Measurements from ENCODE around the gene TGFB2. TPM values are rescaled to one million over a fixed set of nuclear protein-coding genes. Genes with fewer than 3 reads are reported as not detected.
A peak's percentile ranks its signal among the peaks of the same experiment; 100 is the strongest.

The TGFB2 gene
- total RNA-seq, 1 experiment from 2014 or later, result 37.6 TPM

DNA sequence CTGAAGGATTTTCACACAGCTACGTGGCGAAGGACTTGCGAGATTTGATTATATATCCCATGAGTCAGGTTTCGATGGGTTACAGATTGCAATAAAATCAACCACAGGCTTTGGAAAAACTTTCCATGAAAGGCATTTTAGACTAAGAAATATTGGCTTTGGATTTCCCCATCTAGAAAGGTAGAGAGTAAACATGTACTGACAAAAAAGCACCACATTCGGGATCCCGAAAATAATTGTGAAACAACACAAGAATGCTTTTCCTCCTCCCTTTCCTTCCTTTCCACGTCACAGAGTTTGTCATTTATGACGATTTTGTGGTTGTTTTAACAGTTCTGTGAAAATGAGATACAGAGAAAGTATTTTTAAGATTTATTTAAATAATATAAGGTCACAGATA, 38.5 kb downstream of the TGFB2 start:
- Mint-ChIP-seq H3K27me3 (ENCODE audit: unreplicated experiment) (no peaks in the 10 kb centered on the region), H3K27ac (ENCODE audit: unreplicated experiment) (no peak overlapping the region), H3K4me3 (ENCODE audit: low read depth, unreplicated experiment) (no peak overlapping the region), H3K9me3 (ENCODE audit: low read depth, unreplicated experiment) (no peaks in the 10 kb centered on the region), H3K4me1 (ENCODE audit: low read depth, unreplicated experiment) (peaks cover 65% of the 10 kb centered on the region), H3K36me3 (ENCODE audit: insufficient read depth, unreplicated experiment) (peaks cover 18% of the 10 kb centered on the region)
- intact Hi-C loops (cut with micrococcal nuclease; ENCODE audit: unreplicated experiment), result no loop called here
- no TSS peak for BruUV-seq (replicated peaks)
- DNase-seq, result no peak
- CTCF ChIA-PET, result interaction anchor here (0.6 kb wide), 1 partner anchor 492 kb away, joined by 9 read pairs; no protein-coding TSS in a partner anchor
- TF ChIP-seq, protein P1, sequence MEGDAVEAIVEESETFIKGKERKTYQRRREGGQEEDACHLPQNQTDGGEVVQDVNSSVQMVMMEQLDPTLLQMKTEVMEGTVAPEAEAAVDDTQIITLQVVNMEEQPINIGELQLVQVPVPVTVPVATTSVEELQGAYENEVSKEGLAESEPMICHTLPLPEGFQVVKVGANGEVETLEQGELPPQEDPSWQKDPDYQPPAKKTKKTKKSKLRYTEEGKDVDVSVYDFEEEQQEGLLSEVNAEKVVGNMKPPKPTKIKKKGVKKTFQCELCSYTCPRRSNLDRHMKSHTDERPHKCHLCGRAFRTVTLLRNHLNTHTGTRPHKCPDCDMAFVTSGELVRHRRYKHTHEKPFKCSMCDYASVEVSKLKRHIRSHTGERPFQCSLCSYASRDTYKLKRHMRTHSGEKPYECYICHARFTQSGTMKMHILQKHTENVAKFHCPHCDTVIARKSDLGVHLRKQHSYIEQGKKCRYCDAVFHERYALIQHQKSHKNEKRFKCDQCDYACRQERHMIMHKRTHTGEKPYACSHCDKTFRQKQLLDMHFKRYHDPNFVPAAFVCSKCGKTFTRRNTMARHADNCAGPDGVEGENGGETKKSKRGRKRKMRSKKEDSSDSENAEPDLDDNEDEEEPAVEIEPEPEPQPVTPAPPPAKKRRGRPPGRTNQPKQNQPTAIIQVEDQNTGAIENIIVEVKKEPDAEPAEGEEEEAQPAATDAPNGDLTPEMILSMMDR (IDR thresholded peaks at IDR 0.05; ENCODE audit: unreplicated experiment), result no peak

DNA sequence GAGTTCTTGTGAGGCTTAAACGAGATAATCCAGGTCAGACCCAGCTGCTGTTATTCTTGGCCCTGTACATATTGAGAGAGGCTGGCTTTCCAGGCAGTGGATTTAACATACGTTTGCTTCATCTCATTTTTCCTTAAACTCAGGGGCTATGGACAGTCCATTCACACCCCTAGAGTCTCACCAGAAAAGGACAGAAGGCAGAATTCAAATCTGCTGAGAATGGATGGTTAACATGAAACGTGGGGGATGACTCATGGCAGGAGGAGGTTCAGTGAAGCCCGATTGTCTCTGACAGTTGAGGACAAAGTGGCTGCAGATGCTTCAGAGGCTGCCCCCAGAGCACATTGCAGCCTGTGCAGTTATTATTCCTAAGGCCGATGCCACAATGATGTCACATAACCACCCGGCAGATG, 39.5 kb downstream of the TGFB2 start:
- CTCF ChIA-PET, result interaction anchor here (0.6 kb wide), 1 partner anchor 492 kb away, joined by 9 read pairs; no protein-coding TSS in a partner anchor
- no TSS peak for BruUV-seq (replicated peaks)
- H3K9me3 Mint-ChIP-seq (ENCODE audit: low read depth, unreplicated experiment), result no peaks in the 10 kb centered on the region
- TF ChIP-seq, protein P1 (IDR thresholded peaks at IDR 0.05; ENCODE audit: unreplicated experiment), result no peak
- intact Hi-C loops (cut with micrococcal nuclease; ENCODE audit: unreplicated experiment), result no loop called here
- peaks cover 60% of the 10 kb centered on the region for H3K4me1 Mint-ChIP-seq (ENCODE audit: low read depth, unreplicated experiment)
- H3K4me3 Mint-ChIP-seq (ENCODE audit: low read depth, unreplicated experiment), result no peak overlapping the region
- peaks cover 12% of the 10 kb centered on the region for H3K36me3 Mint-ChIP-seq (ENCODE audit: insufficient read depth, unreplicated experiment)
- H3K27me3 Mint-ChIP-seq (ENCODE audit: unreplicated experiment), result no peaks in the 10 kb centered on the region
- no peak overlapping the region for H3K27ac Mint-ChIP-seq (ENCODE audit: unreplicated experiment)
- no peak for DNase-seq

DNA sequence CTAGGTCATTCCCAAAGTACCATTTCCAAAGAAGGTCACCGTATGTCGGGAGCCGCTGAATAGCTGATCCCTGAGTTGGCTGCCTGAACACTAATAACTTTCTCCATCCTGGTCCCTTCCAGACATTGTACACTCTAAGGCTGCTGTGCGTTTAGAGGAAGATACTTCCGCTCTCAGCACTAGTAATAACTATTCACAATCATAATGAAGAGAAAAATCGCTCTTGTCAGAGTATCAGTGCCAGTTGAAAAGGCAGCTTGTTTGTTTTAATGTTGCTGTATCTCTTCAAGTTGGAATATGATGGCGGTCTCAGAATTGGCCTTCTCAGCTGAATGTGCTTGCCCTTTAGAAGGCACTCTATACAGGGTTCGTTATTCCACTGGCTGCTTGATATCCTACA, 43.5 kb downstream of the TGFB2 start:
- Mint-ChIP-seq H3K36me3 (ENCODE audit: insufficient read depth, unreplicated experiment) (no peaks in the 10 kb centered on the region), H3K27ac (ENCODE audit: unreplicated experiment) (no peak overlapping the region), H3K9me3 (ENCODE audit: low read depth, unreplicated experiment) (peaks cover 2% of the 10 kb centered on the region), H3K4me1 (ENCODE audit: low read depth, unreplicated experiment) (peaks cover 64% of the 10 kb centered on the region), H3K27me3 (ENCODE audit: unreplicated experiment) (no peaks in the 10 kb centered on the region), H3K4me3 (ENCODE audit: low read depth, unreplicated experiment) (no peak overlapping the region)
- TF ChIP-seq, protein P1 (IDR thresholded peaks at IDR 0.05; ENCODE audit: unreplicated experiment), result no peak
- CTCF ChIA-PET, result interaction anchor here (1.0 to 1.2 kb wide), 2 partner anchors 9 to 11 kb away, joined by 3 to 5 read pairs; no protein-coding TSS in a partner anchor
- DNase-seq, result no peak
- intact Hi-C loops (cut with micrococcal nuclease; ENCODE audit: unreplicated experiment), result no loop called here
- BruUV-seq (replicated peaks), result no TSS peak

DNA sequence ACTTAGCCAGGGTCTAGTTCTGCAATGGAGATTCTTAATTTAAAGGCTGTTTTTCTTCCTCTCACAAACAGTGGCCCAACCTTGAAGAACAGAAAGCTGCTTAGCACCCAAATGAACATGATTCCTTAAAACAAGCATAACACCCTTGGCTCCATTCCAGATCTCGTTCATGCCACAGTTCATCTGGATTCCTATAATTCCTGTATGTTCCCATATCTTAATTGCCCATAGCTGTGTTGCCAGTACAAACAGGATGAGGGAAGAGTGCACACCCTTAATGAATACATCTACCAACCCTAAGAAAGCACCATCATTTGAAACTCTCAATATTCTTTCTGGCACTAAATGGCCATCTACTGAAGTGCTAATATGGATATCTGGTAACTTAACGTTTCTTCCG, 45.5 kb downstream of the TGFB2 start:
- no TSS peak for BruUV-seq (replicated peaks)
- CTCF ChIA-PET, result interaction anchor here (0.6 to 0.8 kb wide), 3 partner anchors 11 to 798 kb away, joined by 3 to 9 read pairs (median 7); no protein-coding TSS in a partner anchor
- Mint-ChIP-seq H3K27me3 (ENCODE audit: unreplicated experiment) (no peaks in the 10 kb centered on the region), H3K36me3 (ENCODE audit: insufficient read depth, unreplicated experiment) (no peaks in the 10 kb centered on the region), H3K4me1 (ENCODE audit: low read depth, unreplicated experiment) (peaks cover 54% of the 10 kb centered on the region), H3K4me3 (ENCODE audit: low read depth, unreplicated experiment) (peak overlapping the region; percentile 52), H3K27ac (ENCODE audit: unreplicated experiment) (peak overlapping the region; percentile 54), H3K9me3 (ENCODE audit: low read depth, unreplicated experiment) (peaks cover 2% of the 10 kb centered on the region)
- peak; percentile 41 for DNase-seq
- intact Hi-C loops (cut with micrococcal nuclease; ENCODE audit: unreplicated experiment), result no loop called here
- TF ChIP-seq, protein P1 (IDR thresholded peaks at IDR 0.05; ENCODE audit: unreplicated experiment), result no peak
